ENCODE data around the gene GPR149.
"Not testable (repeated sequence)": the region's sequence is repeated elsewhere in the genome, so short reads cannot be mapped to it uniquely, and the experiment has no call there.

Gene GPR149

GRCh38 chr3:154430014-154430413 is at the start of gene GPR149:
TSS of gene GPR149 (minus strand) at chr3:154430190. CDS start at chr3:154429615, 575 bp downstream.
- peak within 1 kb of the TSS; percentile 68 for H3K27ac ChIP-seq
- TF ChIP-seq CTCF (conservative IDR thresholded peaks at IDR 0.05) = peak; percentile 59

- TF ChIP-seq CTCF (conservative IDR thresholded peaks at IDR 0.05) = no peak
- no peak overlapping the region for H3K27ac ChIP-seq
Measured at GRCh38 chr3:154473769-154474168, 43.8 kb upstream of the GPR149 start.

GRCh38 chr3:154469585-154469984 is 39.6 kb upstream of the GPR149 start:
- no peak overlapping the region for H3K27ac ChIP-seq
- no peak for TF ChIP-seq CTCF (conservative IDR thresholded peaks at IDR 0.05)

GRCh38 chr3:154464440-154465190 is 34.6 kb upstream of the GPR149 start:
- peak overlapping the region; percentile 45 for H3K27ac ChIP-seq
- no peak for TF ChIP-seq CTCF (conservative IDR thresholded peaks at IDR 0.05)

GRCh38 chr3:154458560-154458959 is 28.6 kb upstream of the GPR149 start:
- H3K27ac ChIP-seq = no peak overlapping the region
- no peak for TF ChIP-seq CTCF (conservative IDR thresholded peaks at IDR 0.05)

- not testable (repeated sequence) for H3K27ac ChIP-seq
Measured at GRCh38 chr3:154439081-154439480, 9.1 kb upstream of the GPR149 start.

- H3K27ac ChIP-seq = peak overlapping the region; percentile 68
- no peak for TF ChIP-seq CTCF (conservative IDR thresholded peaks at IDR 0.05)
Measured at GRCh38 chr3:154431043-154431442, 1.1 kb upstream of the GPR149 start.
